RPMI8226 (cell line): ENCODE data around the gene MDGA2.
"Not testable (repeated sequence)": the region's sequence is repeated elsewhere in the genome, so short reads cannot be mapped to it uniquely, and the experiment has no call there.

Experiments used
- DNase-seq: peaks from one replicate; pipeline ENCODE4 v3.0.0-alpha.2; 2015

MDGA2 gene

DNA sequence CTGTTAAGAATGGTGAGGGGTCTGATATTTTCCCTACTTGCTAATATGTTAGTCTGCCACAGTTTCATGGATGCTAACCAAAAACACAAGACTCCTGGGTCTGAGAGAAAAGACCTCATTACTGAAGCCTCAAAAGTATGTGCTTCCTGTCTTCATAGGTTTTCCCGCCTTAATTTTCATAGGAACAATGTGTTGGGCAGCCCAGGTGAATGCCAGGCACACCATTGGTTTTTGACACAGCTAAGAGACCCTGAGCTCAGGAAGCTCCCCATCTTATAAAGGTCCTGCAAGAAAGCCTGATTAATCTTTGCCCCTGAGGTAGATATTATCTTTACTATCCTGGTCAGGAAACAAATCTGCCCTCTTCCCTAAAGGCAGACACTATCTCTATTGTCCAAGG, 464.1 kb downstream of the MDGA2 start:
- no peak for DNase-seq

DNA sequence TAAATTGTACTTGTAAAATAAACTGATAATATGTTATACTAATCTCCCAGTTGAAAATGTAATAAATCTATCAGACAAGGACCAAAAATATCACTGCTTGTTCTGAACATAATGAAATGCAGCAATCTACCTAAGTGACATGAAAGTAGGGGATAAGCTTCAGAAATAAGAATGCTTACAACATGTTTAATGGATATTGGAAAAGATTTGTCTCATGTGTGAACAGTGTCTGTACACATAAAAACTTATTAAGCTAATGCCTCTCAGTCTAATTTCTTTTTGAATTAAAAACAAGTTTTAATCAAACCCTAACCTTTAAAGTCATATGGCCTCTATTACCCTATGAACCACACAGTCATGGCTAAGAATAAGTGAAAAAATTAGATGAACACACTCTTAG, 465.3 kb downstream of the MDGA2 start:
- DNase-seq = no peak

DNA sequence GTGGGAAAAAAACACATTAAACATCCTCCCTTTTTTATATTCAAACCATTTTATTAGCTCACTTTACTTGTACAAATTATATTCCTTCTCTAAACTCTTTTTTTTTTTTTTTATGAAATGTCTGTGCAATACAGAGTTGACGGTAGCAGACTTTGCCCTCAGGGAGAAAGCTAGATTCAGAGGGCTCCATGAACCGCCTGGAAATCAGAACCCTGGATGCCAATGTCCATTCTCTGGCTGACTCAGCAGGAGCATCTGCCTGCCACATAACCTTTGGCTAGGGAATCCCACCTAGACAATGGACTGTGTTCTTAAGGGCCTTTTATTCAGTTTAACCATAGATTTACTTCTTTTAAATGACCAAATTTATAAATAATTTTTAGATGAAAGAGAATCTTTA, 467.0 kb downstream of the MDGA2 start:
- no peak for DNase-seq

GRCh38 chr14:47207617-47208016, 467.8 kb downstream of the MDGA2 start:
- DNase-seq = no peak

DNA sequence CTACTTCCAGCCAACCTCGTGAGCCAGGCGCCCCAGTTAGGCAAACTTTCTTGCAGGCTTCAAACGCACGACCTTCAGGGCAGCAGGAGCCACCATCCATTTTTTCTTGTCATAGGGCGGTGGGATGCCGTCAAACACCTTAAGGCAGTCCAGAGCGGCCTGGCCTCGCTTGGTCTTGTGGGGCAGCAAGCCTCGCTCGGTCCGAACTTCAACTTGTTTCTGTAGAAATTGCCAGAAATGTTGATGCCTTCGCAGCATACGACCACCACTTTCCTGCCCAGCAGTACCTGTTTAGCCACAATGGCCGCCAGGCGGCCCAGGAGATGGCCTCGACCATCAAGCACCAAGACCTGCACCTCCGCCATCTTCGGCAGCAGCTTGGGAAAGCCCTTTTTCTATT, 474.7 kb downstream of the MDGA2 start:
- DNase-seq = no peak

GRCh38 chr14:47195582-47195981, 479.8 kb downstream of the MDGA2 start:
- no peak for DNase-seq

GRCh38 chr14:47194055-47194454, 481.4 kb downstream of the MDGA2 start:
- DNase-seq = no peak

DNA sequence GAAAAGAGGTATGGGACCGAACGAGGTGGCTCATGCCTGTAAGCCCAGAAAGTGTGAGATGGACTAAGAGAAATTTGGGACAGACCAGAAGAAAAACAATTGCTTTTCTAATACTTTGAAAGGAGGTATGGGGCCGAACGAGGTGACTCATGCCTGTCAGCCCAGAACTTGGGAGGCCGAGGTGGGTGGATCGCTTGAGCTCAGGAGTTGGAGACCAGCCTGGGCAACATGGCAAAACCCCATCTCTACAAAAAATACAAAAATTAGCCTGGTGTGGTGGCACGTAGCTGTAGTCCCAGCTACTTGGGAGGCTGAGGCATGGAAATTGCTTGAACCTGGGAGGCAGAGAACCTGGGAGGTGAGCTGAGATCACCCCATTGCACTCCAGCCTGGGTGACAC, 483.2 kb downstream of the MDGA2 start:
- DNase-seq = not testable (repeated sequence)

- DNase-seq = no peak
Measured at GRCh38 chr14:47191700-47192099, 483.7 kb downstream of the MDGA2 start.

GRCh38 chr14:47189911-47190484, 485.4 kb downstream of the MDGA2 start:
- DNase-seq = no peak

- DNase-seq = no peak
Measured at GRCh38 chr14:47186486-47186885, 488.9 kb downstream of the MDGA2 start.

GRCh38 chr14:47179906-47180305, 495.5 kb downstream of the MDGA2 start:
- no peak for DNase-seq

GRCh38 chr14:47171896-47172295, 503.5 kb downstream of the MDGA2 start:
- not testable (repeated sequence) for DNase-seq

DNA sequence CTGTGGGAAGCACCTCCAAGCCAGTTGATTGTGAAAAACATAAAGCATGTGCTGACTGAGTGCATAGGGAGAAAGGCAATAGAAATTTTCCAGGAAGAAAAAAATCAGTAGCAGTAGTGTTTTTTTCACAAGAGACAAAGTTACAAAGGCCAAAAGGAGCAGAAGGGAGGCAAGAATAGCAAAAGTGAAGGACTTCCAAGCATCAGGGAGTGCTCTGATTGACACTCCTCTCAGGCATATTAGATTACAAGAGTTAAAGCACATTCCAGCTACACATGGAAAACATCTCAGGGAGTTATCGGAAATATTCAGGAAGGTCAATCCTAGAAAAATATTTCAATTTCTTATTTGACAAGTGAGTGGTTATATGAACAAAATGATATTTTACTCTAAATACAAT, 508.0 kb downstream of the MDGA2 start:
- DNase-seq = no peak

- no peak for DNase-seq
Measured at GRCh38 chr14:47155395-47155794, 520.0 kb downstream of the MDGA2 start.

DNA sequence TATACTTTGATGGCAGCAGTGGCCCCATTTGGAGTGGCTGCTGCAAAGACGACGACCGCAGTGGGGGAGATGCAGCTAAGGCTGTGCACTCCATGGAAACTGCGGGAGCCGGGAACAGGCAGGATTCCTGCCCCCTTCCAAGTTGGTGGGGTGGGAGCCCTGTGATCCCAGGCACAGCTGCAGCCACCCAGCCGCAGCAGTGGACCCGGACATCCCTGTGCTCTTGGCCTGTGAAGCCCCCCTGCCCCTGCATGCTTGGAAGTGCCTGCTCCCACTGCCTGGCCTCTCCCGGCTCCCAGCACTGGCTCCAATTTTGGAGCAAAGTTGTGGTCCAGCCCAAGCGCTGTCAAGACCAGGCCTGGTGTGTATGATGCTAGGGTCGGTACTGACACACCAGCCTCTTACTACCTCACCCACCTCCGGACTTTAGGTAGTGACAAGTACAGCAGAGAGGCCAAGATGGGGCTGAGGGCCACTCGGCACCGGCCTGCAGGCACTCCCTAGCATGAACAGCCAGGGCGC, 521.1 kb downstream of the MDGA2 start:
- no peak for DNase-seq

DNA sequence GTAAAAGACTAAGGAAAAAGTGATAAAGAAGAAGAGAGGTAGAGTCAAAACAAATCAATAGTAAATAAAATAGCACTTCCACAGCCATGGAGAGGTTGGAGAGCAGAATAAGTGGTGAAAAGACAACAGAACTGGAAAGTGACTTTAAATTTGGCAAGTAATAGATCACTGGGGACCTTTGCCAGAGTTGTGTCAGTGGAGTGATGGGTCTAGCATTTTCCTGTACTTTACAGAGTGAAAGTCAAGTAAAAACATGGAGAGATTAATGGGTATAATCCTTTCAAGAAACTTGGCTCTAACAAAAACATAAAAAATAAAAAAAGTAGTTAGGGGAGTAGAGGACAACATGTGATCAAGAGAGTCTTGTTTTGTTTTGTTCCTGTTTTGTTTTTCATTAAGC, 521.7 kb downstream of the MDGA2 start:
- DNase-seq = no peak

DNA sequence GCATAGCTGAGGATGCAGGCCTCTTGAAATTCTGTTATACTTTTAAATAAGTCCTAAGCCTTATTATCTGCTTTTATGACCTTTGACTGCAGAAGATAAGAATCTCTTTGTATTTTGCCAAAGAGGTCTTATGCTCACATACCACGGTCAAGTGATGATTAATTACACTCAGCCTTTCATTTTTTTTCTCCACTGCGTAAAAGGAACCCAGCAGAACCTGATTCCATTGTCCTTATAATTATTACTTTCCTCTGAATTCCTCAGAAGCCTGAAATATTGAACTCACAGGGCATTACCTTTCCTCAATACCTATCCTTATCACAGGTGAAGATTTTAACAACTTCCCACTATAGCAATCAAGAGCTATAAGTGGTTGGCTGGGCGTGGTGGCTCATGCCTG, 525.1 kb downstream of the MDGA2 start:
- no peak for DNase-seq

GRCh38 chr14:47149326-47149725, 526.1 kb downstream of the MDGA2 start:
- DNase-seq = no peak

GRCh38 chr14:47148686-47149085, 526.7 kb downstream of the MDGA2 start:
- DNase-seq = no peak

GRCh38 chr14:47120645-47121044, 554.8 kb downstream of the MDGA2 start:
- no peak for DNase-seq

DNA sequence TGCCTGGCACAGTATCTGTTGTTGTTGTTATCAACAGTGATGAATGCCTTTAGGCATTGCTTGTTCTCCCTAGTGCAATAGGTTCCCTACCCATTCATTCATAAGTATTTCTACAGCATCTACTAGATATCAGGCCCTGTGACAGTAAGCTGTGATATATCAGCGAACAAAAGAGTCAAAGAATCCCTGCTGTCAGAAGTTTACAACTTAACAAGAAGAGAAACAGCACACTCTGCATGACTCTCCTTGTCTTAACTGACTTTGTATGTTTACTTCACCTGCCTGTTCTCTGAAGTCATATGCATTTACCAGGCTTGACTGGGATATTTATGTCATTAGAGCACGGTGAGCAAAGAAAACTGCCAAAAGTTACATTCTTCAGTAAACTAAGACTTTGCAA, 571.6 kb downstream of the MDGA2 start:
- DNase-seq = no peak

- DNase-seq = no peak
Measured at GRCh38 chr14:47102472-47102871, 572.9 kb downstream of the MDGA2 start.

DNA sequence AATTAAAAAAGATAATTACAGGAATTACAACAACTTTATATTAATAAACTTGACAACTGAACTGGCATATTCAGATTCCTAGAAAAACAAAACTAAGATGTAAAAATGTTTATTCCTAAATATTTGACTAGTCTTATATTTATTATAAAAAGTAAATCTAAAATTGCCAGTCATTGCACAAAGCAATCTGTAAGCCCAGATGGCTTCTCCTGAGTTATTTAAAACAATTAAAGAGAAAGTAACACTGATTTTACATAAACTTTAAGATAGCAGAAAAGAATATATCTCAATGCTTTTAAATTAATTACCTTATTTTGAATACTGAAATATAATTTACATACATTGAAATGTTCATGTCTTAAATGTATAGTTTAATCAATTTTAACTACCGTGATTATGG, 589.7 kb downstream of the MDGA2 start:
- no peak for DNase-seq

- no peak for DNase-seq
Measured at GRCh38 chr14:47065326-47065725, 610.1 kb downstream of the MDGA2 start.

DNA sequence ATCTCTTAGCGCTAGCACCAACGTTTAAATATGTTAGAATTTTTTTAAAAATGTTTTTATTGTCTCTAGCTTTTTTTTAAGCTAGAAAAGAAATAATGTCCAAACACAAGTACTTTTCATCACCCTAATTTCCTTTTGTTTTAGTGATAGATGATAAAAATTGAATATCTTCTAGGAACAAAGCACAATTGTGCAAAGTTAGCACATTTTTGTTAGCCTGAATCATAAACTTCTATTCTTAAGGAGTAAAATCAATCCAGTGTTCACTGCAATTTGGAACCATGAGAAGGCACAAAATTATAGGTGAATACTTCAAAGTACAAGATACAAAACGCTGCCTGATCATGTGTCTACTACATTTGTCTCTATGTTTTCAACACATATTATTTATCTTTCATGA, 615.4 kb downstream of the MDGA2 start:
- no peak for DNase-seq
